Inflammatory macrophage treated with lipopolysaccharide for 4 hours (primary cell): ENCODE measurements around the gene ERMN.
A peak's percentile ranks its signal among the peaks of the same experiment; 100 is the strongest.
"Not testable (repeated sequence)": the region's sequence is repeated elsewhere in the genome, so short reads cannot be mapped to it uniquely, and the experiment has no call there.

Experiments
- DNase-seq: peaks from one replicate; pipeline ENCODE4 v3.0.0-alpha.2; 2020

The ERMN gene, protein sequence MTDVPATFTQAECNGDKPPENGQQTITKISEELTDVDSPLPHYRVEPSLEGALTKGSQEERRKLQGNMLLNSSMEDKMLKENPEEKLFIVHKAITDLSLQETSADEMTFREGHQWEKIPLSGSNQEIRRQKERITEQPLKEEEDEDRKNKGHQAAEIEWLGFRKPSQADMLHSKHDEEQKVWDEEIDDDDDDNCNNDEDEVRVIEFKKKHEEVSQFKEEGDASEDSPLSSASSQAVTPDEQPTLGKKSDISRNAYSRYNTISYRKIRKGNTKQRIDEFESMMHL

DNA sequence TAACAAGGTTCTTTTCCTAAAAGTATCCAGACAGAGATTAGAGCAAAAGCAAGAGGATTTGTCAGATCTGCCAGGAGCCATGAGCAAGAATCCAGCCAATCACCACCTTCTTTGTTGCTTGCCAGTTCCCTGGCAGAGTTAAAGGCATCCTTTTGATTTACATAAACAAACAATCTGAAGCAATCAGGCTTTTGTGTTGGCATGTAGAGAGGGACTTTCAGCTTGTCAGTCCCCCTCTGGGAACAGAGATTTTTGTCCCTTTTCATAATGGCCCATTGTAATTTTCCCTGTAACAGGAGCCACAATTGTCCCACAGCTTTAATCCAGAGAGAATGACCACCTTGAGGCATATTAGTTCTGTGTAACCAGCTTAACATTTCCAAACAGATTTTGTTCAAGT, at the start of gene ERMN:
Gene ERMN (minus strand): TSS at position 39 of the 400 bp plus-strand sequence. CDS start 182 bp downstream, outside the sequence.
- no peak for DNase-seq

DNA sequence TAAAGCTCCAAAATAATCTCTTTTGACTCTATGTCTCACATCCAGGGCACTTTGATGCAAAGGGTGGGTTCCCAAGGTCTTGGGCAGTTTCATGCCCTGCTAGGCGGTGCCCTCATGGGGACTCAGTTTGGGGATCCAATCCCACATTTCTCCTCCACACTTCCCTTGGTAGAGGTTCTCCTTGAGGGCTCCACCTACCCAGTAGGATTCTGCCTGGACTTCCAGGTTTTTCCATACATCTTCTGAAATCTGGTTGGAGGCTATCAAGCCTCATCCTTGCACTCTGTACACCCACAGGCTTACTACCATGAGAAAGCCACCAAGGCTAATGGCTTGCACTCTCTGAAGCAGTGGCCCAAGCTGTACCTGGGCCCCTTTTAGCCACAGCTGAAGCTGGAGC, 49.8 kb upstream of the ERMN start:
- no peak for DNase-seq

DNA sequence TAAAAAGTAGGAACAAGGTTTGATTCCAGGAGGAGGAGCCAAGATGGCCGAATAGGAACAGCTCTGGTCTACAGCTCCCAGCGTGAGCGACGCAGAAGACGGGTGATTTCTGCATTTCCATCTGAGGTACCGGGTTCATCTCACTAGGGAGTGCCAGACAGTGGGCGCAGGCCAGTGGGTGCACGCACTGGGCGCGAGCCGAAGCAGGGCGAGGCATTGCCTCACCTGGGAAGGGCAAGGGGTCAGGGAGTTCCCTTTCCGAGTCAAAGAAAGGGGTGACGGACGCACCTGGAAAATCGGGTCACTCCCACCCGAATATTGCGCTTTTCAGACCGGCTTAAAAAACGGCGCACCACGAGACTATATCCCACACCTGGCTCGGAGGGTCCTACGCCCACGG, 42.9 kb upstream of the ERMN start:
- not testable (repeated sequence) for DNase-seq

DNA sequence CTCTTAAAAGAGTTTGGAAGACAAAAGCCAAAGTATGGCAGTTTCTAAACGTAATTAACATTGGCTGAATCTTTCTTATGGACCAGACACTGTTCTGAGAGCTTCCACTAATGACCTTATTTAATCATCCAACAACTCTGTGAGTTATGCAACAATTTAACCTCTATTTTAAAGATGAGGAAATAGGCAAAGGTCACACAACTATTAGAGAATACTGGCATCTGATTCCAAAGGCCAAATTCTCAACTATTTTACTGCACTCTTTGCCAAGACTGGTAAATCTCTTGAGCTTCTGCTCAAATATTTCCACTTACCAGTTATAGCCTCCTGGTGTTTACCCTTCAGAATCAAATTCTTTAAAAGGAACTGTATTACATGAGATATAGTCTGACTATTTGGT, 42.1 kb upstream of the ERMN start:
- DNase-seq: no peak

DNA sequence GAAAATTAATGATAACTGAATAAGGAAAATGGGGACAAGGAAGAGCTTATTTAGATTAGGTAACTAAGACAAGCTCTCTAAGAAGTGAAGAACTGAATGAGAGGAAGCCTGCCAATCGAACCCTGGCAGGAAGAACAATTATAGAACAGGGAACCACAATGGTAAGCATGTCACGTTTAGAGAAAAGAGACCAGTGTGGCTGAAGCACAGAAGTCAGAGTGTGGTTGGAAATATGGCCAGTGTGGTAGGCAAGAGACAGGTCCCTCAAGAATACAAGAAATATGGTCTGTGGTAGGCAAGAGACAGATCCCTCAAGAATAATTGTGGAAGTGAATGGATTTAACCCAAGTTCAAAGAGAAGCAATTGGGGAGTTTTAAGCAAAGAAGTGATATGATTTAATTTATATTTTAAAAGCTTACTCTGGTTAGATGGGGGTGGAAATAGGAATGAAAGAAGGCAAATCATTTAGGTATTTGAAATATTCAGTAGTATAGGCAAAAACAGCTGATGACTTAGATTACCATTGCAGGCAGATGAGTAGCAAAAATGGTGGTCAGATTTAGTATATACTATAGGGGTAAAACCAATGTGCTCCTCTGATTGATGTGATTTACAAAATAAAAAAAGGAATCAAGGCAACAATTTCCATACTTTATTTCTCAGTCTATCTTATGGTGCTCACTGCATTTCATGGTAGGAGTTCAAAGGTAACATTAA, 38.8 kb upstream of the ERMN start:
- no peak for DNase-seq

DNA sequence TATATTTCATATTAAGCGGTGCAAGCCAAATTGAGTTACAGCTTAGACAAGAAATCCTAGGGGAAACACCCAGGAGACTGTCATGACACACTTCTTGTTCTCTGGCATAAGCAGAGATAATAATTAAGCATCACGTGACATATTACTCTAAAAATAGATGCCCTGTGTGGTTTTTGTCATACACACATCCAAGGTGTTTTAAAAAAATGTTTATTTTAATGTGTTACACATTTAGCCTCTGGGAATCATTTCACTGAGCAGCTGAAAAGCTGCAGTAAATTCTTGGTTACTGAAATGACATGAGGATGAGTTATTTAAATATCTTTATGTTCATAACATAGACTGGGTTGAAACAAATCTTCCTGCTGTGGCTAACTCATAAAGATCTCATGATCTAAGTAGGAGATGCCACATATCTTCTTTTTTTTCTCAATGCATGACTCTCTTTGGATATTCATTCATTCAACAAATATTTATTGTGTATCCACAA, 38.0 kb upstream of the ERMN start:
- DNase-seq: no peak

DNA sequence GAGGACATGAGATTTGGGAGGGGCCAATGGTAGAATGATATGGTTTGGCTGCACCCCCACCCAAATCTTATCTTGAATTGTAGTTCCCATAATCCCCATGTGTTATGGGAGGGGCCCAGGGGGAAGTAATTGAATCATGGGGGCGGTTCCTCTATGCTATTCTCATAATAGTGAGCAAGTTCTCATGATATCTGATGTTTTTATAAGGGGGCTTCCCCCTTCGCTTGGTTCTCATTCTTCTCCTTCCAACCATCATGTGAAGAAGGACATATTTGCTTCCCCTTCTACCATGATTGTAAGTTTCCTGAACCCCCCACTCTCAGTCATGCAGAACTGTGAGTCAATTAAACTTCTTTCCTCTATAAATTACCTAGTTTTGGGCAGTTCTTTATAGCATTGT, 37.0 kb upstream of the ERMN start:
- DNase-seq: no peak

DNA sequence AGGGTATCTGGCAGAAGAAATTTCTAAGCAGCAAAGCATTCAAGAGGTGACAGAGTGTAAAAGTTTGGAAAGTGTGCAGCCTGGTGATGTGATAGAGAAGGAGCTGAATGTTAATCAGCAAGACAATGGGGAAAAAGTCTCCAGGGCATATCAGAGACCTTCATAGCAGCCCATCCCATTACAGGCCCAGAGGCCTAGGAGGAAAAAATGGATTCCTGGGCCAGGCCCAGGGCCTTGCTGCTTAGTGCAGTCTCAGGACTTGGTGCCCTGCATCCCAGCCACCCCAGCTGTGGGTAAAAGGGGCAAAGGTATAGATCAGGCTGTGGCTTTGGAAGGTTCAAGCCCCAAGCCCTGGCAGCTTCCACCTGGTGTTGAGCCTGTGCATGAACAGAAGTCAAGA, 35.9 kb upstream of the ERMN start:
- no peak for DNase-seq

DNA sequence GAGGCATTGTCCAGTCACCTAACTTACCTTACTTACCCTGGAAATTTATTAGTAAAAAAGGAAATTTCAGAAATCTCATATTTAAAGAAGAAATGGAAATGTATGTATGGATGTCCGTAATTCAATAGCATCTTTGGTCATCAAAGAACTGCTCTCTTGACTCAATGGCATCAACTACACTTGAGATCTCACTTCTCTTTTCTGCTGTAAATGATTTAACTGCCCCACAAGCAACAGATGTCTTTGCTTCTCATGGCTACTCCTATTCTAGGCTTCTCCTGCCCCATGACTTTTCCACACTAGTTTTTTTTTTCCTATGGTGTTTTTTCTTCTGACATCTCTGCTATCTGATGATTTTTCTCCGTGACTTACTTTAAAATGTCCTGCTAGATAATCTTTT, 34.0 kb upstream of the ERMN start:
- DNase-seq: no peak

DNA sequence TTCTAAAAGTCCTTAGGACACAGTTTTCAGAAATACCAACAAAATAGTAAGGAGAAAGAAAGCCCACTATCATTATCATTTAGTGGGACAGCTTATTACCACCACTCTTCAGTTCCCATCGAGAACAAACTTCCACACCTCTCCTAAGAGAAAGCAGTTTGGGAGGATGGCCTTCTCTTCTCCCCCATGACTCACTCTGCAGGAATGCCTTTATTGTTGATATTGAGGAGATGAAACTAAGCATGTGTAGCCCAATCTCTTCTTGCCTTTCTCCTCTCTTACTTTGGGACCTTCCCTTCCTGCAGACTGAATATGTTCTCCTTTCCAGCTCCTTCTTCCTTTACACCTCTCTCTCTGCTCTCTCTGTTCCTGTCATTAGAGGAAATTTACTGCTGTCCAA, 30.0 kb upstream of the ERMN start:
- DNase-seq: no peak

DNA sequence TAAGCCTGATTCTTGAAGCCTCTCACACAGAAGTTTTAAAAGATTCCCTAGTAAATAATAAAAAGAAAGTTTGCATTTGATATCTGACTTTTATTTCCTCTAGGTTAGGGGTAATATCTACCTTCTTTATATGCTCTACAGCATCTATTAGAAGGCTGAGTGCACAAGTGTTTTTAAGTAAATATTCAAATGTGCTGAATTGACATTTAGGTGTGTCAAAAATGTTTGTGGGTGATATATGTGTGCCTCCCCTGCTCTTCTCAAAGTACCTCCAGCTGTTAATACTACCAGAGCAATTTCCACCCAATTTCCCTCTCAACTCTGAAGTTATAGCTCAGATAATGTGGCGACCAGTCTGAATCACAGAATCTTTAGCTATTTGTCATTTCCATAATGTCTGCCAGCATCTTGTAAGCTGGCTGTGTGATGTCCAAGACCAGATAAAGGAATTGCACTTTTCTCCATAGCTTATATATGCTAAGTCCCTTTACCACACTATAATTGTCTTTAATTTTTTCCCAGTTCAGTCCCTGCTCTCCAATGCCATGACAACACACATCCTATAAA, 24.4 kb upstream of the ERMN start:
- DNase-seq: no peak

DNA sequence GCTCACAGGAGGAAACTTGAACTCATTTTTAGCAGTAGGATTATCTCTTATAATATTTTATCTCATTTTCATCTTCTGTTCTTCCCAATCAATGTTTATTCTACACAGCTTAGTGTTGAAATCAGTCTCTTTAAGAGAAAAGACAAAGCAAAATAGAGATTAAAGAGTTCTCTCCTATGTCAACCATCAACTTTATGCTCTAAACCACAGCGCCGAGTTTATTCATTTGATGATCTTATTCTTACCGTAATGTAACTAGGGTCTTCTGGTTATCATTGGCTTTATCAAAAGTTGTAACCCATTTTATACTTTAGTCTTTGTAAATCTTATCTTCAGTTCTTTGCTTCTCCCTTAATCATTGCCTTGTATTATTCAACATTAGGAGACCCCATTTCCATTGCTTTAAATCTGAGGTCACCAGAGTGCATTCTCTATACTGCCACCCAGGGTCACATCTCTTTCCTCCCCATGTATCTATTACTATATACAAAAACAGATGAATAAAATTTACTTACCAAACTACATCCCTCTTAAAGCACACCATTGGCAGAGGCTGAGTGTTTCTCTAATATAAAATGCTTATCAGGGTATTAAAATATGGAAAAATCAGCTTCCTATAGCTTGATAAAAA, 22.8 kb upstream of the ERMN start:
- no peak for DNase-seq

DNA sequence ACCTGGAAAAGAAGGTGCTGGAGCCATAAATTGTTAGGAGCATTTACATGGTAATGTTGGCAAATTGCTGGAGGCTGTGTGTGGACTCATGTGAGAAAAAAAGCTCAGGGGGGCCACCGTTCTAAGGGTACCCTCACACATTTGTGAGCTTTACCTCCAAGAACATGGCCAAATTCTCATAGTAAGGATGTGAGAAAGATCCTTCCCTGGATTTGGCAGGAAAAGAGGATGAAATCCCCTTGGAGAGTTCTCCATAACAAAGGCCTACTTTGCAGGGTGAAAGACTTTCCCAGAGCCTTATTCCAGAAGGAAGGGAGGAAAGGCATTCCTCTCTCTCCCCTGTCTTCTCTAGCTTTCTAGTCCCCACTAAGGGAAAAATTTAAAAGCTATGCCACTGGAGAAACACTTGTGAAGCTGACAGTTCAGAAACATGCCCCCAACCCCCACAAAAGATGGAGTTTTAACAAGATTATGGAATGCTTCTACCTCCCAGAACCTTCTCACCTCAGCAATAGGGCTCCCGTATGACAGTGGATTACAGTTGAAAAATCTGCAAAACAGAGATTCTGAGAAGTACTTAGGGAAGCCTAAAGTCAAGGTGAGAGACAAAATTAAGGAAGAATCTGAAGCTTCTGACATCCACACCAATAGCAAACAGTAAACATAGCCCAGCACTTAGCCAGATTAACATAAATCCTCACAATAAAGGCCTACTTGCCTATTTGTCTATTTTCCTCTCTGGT, 20.2 kb upstream of the ERMN start:
- no peak for DNase-seq

DNA sequence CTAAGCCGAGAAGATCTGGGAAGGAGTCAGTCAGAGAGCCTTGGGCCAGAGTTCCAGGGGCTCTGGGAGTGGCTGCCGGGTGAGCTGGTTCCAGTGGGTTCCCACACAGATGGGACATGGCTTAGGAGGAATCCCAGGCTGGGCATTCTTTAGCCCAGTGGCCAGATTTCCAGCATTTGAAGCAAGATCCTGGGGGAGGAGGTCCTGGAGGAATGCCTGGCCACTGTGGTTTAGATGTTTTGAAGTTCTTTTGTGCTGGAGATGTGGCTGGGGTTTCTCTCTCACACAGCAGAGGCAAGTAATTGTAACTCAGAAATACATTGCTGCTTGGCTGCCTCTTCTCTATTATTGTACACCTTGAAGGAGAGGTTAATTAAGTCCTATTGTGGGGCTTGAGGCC, 15.8 kb upstream of the ERMN start:
- DNase-seq: not testable (repeated sequence)

DNA sequence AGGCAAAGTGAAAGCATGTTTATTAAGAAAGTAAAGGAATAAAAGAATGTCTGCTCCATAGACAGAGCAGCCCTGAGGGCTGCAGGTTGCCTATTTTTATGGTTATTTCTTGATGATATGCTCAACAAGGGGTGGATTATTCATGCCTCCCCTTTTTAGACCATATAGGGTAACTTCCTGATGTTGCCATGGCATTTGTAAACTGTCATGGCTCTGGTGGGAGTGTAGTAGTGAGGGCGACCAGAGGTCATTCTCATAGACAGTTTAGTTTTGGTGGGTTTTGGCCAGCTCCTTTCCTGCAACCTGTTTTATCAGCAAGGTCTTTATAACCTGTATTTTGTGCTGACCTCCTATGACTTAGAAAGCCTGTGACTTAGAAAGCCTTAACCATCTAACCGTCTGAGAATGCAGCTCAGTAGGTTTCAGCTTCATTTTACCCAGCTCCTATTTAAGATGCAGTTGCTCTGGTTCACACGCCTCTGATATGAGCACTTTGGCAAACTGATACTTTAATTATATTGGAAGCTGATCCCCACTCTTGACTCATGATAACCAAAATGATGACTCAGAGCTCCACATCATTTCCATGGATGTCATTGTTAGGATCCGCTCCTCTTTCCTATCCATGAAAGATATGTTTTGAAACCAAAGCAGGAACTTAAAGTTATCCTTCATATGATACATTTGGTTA, 14.5 kb upstream of the ERMN start:
- DNase-seq: no peak

DNA sequence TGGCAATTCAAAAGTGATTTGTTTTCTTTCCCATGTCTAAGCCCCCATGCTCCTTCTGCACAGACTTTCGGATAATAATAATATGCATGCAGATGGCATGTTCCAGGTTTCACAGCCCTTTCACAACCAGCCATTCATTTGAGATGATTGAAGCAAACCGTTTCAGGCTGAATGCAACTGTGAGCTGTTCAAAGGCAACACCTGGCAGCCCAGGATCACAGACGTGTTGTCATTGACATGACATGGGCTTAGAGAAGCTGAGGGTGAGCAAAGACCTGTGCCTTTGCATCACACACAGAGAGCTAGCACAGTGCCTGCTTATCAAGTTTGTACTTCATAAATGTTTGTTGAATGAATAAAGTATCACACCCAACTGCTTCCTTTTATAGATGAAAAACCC, 12.4 kb upstream of the ERMN start:
- DNase-seq: no peak

DNA sequence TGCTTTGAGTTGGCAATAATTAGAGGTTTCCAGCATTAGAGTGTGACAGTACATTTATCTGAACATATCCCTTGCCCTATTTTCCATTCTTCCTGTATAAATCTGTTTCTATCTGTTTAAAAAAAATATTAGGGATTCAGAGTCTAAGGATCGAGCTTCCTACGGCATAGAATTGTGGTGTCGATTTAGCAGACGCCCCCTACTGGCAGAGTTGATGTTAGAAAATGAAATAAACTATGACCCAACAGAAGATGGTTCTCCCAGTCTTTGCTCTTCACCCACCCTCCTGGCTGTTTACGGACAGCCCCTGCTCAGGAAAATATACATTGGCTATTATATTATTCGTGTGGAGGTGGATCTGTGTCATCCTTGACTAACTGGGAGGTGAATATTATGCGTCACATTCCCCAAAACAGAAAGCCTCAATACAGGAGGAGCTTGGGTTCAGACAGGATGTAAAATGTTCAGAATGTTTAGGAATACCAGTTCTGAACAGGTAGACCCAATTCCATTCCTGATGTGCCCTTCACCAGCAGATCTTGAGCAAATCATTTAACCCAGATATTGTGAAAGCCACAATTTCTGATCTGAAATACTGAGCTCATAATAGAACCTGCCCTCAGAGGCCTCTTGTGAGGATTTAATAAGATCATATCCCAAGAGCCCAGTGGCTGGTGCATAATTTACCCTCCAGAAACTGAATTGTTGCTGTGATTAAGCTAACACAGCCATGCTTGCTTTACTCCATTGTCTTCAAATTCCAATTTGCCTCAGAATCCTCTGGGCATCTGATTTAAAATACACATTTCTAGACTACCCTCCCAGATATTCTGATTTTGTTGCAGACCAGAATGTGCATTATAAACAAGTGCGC, 10.8 kb upstream of the ERMN start:
- peak; percentile 62 for DNase-seq

DNA sequence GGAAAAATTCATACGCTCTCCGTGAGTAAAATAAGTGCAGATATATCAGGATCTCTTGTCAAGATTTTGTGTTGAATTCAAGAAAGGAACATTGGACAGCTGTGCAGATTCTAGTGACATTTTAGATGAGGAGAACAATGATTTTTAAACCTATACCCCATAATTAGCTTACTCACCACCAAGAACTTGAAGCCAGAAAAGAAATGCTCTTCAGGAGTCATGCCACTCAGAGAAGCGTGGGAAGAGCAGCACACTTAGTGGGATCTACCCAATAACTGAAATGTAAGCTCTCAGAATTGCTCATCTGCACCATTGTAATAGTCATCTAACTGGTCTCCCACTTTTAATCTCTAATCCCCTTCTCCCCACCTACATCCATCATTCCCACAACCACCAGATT, 9.2 kb upstream of the ERMN start:
- no peak for DNase-seq

DNA sequence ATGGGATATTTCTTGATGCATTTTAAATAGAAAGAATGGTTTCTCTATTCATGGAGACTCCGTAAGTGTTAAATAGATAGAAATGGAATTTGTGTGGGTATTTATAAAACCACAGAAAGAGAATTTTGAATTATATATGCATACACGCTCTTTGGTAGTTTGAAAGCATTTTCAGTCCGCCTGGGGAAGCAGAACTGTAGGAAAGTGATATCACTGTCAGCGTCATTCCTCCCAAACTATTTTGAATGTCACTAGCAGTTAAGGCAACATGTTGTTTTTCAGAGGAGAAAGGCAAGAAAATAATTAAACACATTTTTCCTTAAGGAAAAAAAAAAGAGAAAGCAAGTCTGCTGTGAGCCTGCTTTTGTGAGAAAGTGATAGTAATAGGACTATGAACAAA, 8.7 kb upstream of the ERMN start:
- no peak for DNase-seq

DNA sequence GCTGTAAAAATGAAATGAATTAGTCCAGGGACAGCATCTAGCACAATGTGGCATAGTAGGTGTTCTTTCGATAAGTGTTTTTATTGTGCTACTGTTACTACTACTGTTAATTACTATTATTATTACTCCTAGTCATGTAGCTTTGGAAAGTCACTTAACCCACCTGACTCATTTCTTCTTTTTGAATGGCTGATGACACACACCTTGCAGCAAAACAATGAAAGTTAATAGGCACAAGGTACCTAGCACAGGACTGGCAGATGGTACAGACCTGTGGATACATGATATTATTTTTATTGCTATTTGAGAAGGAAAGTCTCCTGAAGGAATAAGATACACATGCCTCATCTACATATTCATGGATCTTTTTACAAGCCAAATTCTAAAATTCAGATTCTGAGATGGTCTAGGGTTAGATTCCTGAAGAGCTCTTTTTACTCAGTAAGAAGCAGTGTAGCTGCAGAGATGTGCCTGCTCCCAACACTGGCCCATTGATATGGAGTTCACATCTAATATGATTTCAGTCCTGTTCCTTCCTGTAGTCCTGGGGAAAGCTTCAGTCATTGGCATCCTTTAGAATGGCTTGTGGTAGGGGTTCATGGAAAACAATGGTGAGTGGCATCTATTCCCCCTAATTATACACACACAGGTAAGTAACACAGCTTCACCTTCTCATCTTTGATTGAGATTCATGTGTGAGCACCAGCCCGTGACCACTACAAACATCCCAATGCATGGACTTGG, 7.9 kb upstream of the ERMN start:
- DNase-seq: no peak

DNA sequence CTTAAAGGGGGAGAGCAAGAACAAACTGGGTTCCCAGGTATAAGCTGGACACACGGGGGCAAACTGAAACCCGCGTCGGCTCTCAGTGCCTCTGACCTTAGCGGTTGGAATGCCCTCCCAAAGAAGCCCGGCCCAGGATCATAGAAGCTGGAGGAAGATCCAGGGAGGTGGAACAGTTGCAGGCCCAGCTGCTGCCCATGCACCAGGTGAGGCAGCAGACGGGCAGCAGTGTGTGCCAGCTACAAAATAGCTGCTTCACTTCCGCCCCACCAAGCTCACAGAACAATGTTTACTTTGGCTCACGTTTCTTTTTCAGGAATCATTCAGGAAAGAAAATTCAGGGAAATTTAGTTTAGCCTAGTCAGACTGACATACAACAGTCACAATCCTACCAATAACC, 3.9 kb upstream of the ERMN start:
- no peak for DNase-seq
